Testis (tissue), 3 donors: ENCODE measurements around the gene SAMD4B. TPM values are rescaled to one million over a fixed set of nuclear protein-coding genes. Genes with fewer than 3 reads are reported as not detected.

Source experiments
- DNase-seq: peaks from one replicate; pipeline ENCODE4 v3.0.0-alpha.2; 2019
- H3K27ac ChIP-seq, 2 donors: fragments of 200-600 bp; sonication (generic); one replicate each; pipeline ENCODE4 v1.5.1; 2019
- H3K27me3 ChIP-seq: fragments of 200-600 bp; sonication (generic); one replicate; pipeline ENCODE4 v1.5.1; 2019
- H3K36me3 ChIP-seq: fragments of 200-600 bp; sonication (generic); one replicate; pipeline ENCODE4 v1.5.1; 2017; ENCODE audit warnings: low read depth; ENCODE audit errors: missing control alignments
- H3K4me1 ChIP-seq: fragments of 200-600 bp; sonication (generic); one replicate; pipeline ENCODE4 v1.5.1; 2019
- H3K4me3 ChIP-seq, 2 donors: fragments of 200-600 bp; sonication (generic); one replicate each; pipeline ENCODE4 v1.5.1; 2017 to 2019
- H3K9me3 ChIP-seq: fragments of 200-600 bp; sonication (generic); one replicate; pipeline ENCODE4 v1.5.1; 2017
- CTCF ChIP-seq, 3 experiments: fragments of 450-650 bp in 2 of 3; fragments of 200-600 bp in 1 of 3; sonication (generic) in 1 of 3; IDR thresholded peaks; one replicate each; pipeline ENCODE4 v1.5.1; 2016 to 2019; ENCODE audit warnings: antibody characterized with exemption in 3 of 3, mild to moderate bottlenecking in 2 of 3, moderate library complexity in 1 of 3
- POLR2A ChIP-seq: fragments of 450-650 bp; IDR thresholded peaks from one replicate; pipeline ENCODE4 v1.6.1; 2017; ENCODE audit warnings: antibody characterized with exemption, mild to moderate bottlenecking, moderate library complexity
- WGBS, 2 donors: methylation state at CpG; one replicate each; pipeline ENCODE4 v1.1.5; 2018; 5-methylcytosine and 5-hydroxymethylcytosine counted together
- intact Hi-C: fragments of 100-400 bp; cut with DNase I; formaldehyde crosslinking; loops from one replicate; pipeline ENCODE4 v1.15.1; 2023; ENCODE audit warnings: low total_unique reads
- polyA plus RNA-seq: library from polyadenylated mRNA; stranded (reverse); fragments of 350-450 nt; fragmentation: Illumina TruSeq; extraction: RNeasy Lipid Tissue Mini Kit (QIAGEN cat#74804); gene quantifications from one replicate; pipeline ENCODE4 v1.2.3, GENCODE V29; 2014; ENCODE audit warnings: low read depth, low replicate concordance; ENCODE audit not compliant: insufficient read depth
- total RNA-seq, 2 donors: library from RNA; depleted of rRNA; stranded (reverse); fragments of >200 nt; gene quantifications; one replicate each; pipeline ENCODE4 v1.2.3, GENCODE V29; 2016

The SAMD4B gene
- total and polyA plus RNA-seq, 3 donors from 2014 or later: 159 to 276 (median 228) TPM

- H3K4me3 ChIP-seq: no peak overlapping the region
- TF ChIP-seq CTCF (IDR thresholded peaks at IDR 0.05) (no peak), POLR2A (no peak)
- 87 to 95% methylated on average over 3 to 4 of the region's 4 CpGs for WGBS, 2 donors
- H3K9me3 ChIP-seq: no peaks in the 10 kb centered on the region
- H3K4me1 ChIP-seq: no peaks in the 10 kb centered on the region
- H3K36me3 ChIP-seq: no peaks in the 10 kb centered on the region
- intact Hi-C loops: no loop called here
- no peak for DNase-seq
- H3K27ac ChIP-seq: no peak overlapping the region
- no peaks in the 10 kb centered on the region for H3K27me3 ChIP-seq
Measured at GRCh38 chr19:39318690-39319089, 23.5 kb upstream of the SAMD4B start.

- Histone ChIP-seq H3K27me3 (no peaks in the 10 kb centered on the region), H3K27ac (no peak overlapping the region), H3K4me3 (no peak overlapping the region), H3K4me1 (no peaks in the 10 kb centered on the region), H3K36me3 (no peaks in the 10 kb centered on the region), H3K9me3 (no peaks in the 10 kb centered on the region)
- DNase-seq: no peak
- 75 to 77% methylated on average over 5 of the region's 5 CpGs for WGBS, 2 donors
- intact Hi-C loops: no loop called here
- TF ChIP-seq POLR2A (no peak), CTCF (IDR thresholded peaks at IDR 0.05) (no peak)
Measured at GRCh38 chr19:39319098-39319891, 22.9 kb upstream of the SAMD4B start.

- H3K27ac ChIP-seq: no peak overlapping the region
- H3K4me1 ChIP-seq: no peaks in the 10 kb centered on the region
- 10 to 22% methylated on average over 2 to 15 of the region's 16 CpGs for WGBS, 2 donors
- intact Hi-C loops: no loop called here
- H3K27me3 ChIP-seq: no peaks in the 10 kb centered on the region
- no peaks in the 10 kb centered on the region for H3K36me3 ChIP-seq
- DNase-seq: no peak
- TF ChIP-seq CTCF (IDR thresholded peaks at IDR 0.05) (no peak), POLR2A (no peak)
- H3K4me3 ChIP-seq: peak overlapping the region in 1 of 2 donors; percentile 30
- H3K9me3 ChIP-seq: no peaks in the 10 kb centered on the region
Measured at GRCh38 chr19:39319892-39320248, 22.4 kb upstream of the SAMD4B start.

- DNase-seq: no peak
- Histone ChIP-seq H3K4me3 (peak overlapping the region in 1 of 2 donors; percentile 45), H3K27me3 (no peaks in the 10 kb centered on the region), H3K27ac (no peak overlapping the region), H3K36me3 (no peaks in the 10 kb centered on the region), H3K4me1 (no peaks in the 10 kb centered on the region), H3K9me3 (no peaks in the 10 kb centered on the region)
- TF ChIP-seq POLR2A (no peak), CTCF (IDR thresholded peaks at IDR 0.05) (no peak)
- 51 to 63% methylated on average over 2 to 3 of the region's 10 CpGs for WGBS, 2 donors
- intact Hi-C loops: no loop called here
Measured at GRCh38 chr19:39321117-39321831, 20.9 kb upstream of the SAMD4B start.
